DND-41 (cell line): ENCODE results near the gene NME1.
A peak's percentile ranks its signal among the peaks of the same experiment; 100 is the strongest.
"Not testable (repeated sequence)": the region's sequence is repeated elsewhere in the genome, so short reads cannot be mapped to it uniquely, and the experiment has no call there.

ENCODE experiments used
- ATAC-seq: fragments of 200-7000 bp; cut with Tn5 transposase; 3 replicates; pipeline ENCODE4 v1.9.1; 2021; ENCODE audit warnings: low read depth; ENCODE audit not compliant: insufficient read depth
- DNase-seq: peaks from one replicate; pipeline ENCODE4 v3.0.0-alpha.2; 2020
- H2AFZ ChIP-seq: 2 replicates; pipeline ENCODE4 v1.6.0; 2012; ENCODE audit warnings: low read depth, low read length
- H3K27ac ChIP-seq: 2 replicates; pipeline ENCODE4 v1.5.1; 2012; ENCODE audit warnings: low read length, inconsistent platforms
- H3K27me3 ChIP-seq: fragments of 200-600 bp; sonication (generic); 2 replicates; pipeline ENCODE4 v1.6.0; 2012; ENCODE audit warnings: low read length, mild to moderate bottlenecking, inconsistent platforms; ENCODE audit not compliant: insufficient read depth, poor library complexity
- H3K36me3 ChIP-seq: 2 replicates; pipeline ENCODE4 v1.5.1; 2012; ENCODE audit warnings: low read length, inconsistent platforms; ENCODE audit not compliant: insufficient read depth
- H3K4me1 ChIP-seq: 2 replicates; pipeline ENCODE4 v1.5.1; 2012; ENCODE audit warnings: mild to moderate bottlenecking, low read length; ENCODE audit not compliant: insufficient read depth
- H3K4me2 ChIP-seq: 2 replicates; pipeline ENCODE4 v1.6.0; 2012; ENCODE audit warnings: mild to moderate bottlenecking, moderate library complexity, low read length, inconsistent platforms; ENCODE audit not compliant: insufficient read depth
- H3K4me3 ChIP-seq, 2 experiments: fragments of 200-600 bp in 1 of 2; shearing (Covaris generic) in 1 of 2; 2 replicates each; pipeline ENCODE4 v1.5.1; 2012 to 2016; ENCODE audit warnings: inconsistent platforms in 2 of 2, low read length in 2 of 2, mild to moderate bottlenecking in 2 of 2, low read depth in 1 of 2, moderate library complexity in 1 of 2
- H3K79me2 ChIP-seq: 2 replicates; pipeline ENCODE4 v1.6.0; 2012; ENCODE audit warnings: low read length, inconsistent platforms; ENCODE audit not compliant: insufficient read depth
- H3K9ac ChIP-seq: 2 replicates; pipeline ENCODE4 v1.6.0; 2012; ENCODE audit warnings: low read depth, mild to moderate bottlenecking, inconsistent platforms, low read length, moderate library complexity
- H3K9me3 ChIP-seq: 2 replicates; pipeline ENCODE4 v1.5.1; 2012; ENCODE audit warnings: low read length, moderate library complexity, mild to moderate bottlenecking, inconsistent platforms; ENCODE audit not compliant: insufficient read depth, severe bottlenecking
- H4K20me1 ChIP-seq: 2 replicates; pipeline ENCODE4 v1.6.0; 2012; ENCODE audit warnings: low read length; ENCODE audit not compliant: insufficient read depth
- EZH2 ChIP-seq: IDR thresholded peaks from 3 replicates; pipeline ENCODE4 v1.6.1; 2012; ENCODE audit warnings: borderline replicate concordance, low read depth, mild to moderate bottlenecking, moderate library complexity, low read length, inconsistent platforms; ENCODE audit not compliant: severe bottlenecking
- TF ChIP-seq, protein P1 (sequence below): IDR thresholded peaks from 2 replicates; pipeline ENCODE4 v1.5.1; 2012; ENCODE audit warnings: borderline replicate concordance, low read length, moderate library complexity, mild to moderate bottlenecking; ENCODE audit not compliant: poor library complexity, severe bottlenecking; ENCODE audit errors: extremely low read depth

The NME1 gene

DNA sequence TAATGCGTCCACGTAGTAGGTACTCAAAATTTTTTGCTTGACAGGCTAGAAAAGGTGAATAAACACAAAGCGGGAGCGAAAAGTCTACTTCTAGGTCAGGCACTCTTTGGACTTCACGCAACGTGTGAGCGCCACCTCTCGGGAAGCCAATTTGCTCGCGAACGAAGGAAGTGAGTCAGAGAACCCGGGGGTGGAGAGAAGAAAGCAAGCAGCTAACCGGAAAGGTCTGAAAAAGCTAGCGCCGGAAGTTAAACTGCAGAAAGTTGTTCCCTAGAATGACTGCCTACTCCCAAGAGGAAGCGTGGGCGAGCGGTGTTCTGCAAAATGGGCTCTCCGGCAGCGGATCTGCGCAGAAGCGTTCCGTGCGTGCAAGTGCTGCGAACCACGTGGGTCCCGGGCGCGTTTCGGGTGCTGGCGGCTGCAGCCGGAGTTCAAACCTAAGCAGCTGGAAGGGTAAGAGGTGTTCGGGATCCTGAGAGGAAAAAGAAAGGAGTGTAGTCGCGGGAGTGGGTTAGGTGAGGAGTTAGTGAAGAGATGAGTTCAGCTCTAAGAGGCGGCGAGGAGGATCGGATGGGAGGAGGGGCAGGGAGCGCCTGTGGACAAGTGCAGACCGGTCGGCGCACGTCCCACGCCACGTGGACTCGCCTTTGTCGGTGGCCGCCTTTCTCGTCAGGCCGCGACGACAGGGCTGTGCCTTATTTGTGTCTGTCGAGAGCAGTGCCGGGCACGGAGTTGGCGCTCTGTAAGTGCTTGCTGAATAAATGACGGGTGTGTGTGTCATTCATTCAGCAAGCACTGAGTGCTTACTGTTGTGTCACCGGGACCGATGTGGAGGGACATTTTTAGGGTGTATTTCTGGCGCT, at the start of gene NME1:
TSS of gene NME1 (plus strand) at position 350 of the 863 bp plus-strand sequence. CDS start 2,096 bp downstream, outside the sequence.
- peak within 1 kb of the TSS; percentile 82 for H3K27ac ChIP-seq
- ATAC-seq = peak; percentile 95

GRCh38 chr17:51107778-51108177, 45.6 kb upstream of the NME1 start:
- Histone ChIP-seq H3K9ac (no peak overlapping the region), H3K27me3 (no peaks in the 10 kb centered on the region), H3K4me1 (no peaks in the 10 kb centered on the region), H2AFZ (no peak overlapping the region), H3K4me3 (no peak overlapping the region), H3K9me3 (no peaks in the 10 kb centered on the region), H3K27ac (no peak overlapping the region), H3K4me2 (no peak overlapping the region), H3K79me2 (peaks cover 90% of the 10 kb centered on the region), H3K36me3 (no peaks in the 10 kb centered on the region; the same call in 1 of the 2 replicates), H4K20me1 (peaks cover 22% of the 10 kb centered on the region)
- DNase-seq (no peak), ATAC-seq (no peak)
- TF ChIP-seq EZH2 = no peak
- TF ChIP-seq, protein P1, sequence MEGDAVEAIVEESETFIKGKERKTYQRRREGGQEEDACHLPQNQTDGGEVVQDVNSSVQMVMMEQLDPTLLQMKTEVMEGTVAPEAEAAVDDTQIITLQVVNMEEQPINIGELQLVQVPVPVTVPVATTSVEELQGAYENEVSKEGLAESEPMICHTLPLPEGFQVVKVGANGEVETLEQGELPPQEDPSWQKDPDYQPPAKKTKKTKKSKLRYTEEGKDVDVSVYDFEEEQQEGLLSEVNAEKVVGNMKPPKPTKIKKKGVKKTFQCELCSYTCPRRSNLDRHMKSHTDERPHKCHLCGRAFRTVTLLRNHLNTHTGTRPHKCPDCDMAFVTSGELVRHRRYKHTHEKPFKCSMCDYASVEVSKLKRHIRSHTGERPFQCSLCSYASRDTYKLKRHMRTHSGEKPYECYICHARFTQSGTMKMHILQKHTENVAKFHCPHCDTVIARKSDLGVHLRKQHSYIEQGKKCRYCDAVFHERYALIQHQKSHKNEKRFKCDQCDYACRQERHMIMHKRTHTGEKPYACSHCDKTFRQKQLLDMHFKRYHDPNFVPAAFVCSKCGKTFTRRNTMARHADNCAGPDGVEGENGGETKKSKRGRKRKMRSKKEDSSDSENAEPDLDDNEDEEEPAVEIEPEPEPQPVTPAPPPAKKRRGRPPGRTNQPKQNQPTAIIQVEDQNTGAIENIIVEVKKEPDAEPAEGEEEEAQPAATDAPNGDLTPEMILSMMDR = no peak

More for the DNA sequence above, at the start of gene NME1:
- Histone ChIP-seq H3K79me2 (peaks cover 51% of the 10 kb centered on the region), H4K20me1 (no peaks in the 10 kb centered on the region; the same call in 1 of the 2 replicates), H3K9ac (peak within 1 kb of the TSS; percentile 68), H3K27me3 (no peaks in the 10 kb centered on the region), H2AFZ (peak within 1 kb of the TSS; percentile 94), H3K36me3 (peaks cover 29% of the 10 kb centered on the region), H3K4me3 (peak within 1 kb of the TSS; percentile 46 to 86), H3K4me2 (peak within 1 kb of the TSS; percentile 80), H3K9me3 (no peaks in the 10 kb centered on the region), H3K4me1 (peaks cover 26% of the 10 kb centered on the region)
- peak; percentile 98 for DNase-seq
- TF ChIP-seq, protein P1 = peak; percentile 93
- no peak for TF ChIP-seq EZH2

GRCh38 chr17:51112303-51113222, 40.8 kb upstream of the NME1 start:
- H4K20me1 ChIP-seq = peaks cover 23% of the 10 kb centered on the region; the same call in 1 of the 2 replicates
- H3K27me3 ChIP-seq, H3K4me1 ChIP-seq, H2AFZ ChIP-seq, ATAC-seq, H3K4me3 ChIP-seq, H3K9ac ChIP-seq, DNase-seq, H3K4me2 ChIP-seq, H3K9me3 ChIP-seq, H3K27ac ChIP-seq, H3K36me3 ChIP-seq: not testable (repeated sequence)
- H3K79me2 ChIP-seq = peaks cover 97% of the 10 kb centered on the region

GRCh38 chr17:51115179-51115578, 38.2 kb upstream of the NME1 start:
- H3K4me3 ChIP-seq = no peak overlapping the region
- no peak for TF ChIP-seq EZH2
- TF ChIP-seq, protein P1 = no peak
- ATAC-seq = no peak

More at GRCh38 chr17:51115179-51115578, 38.2 kb upstream of the NME1 start:
- Histone ChIP-seq H3K4me1 (peaks cover 18% of the 10 kb centered on the region), H2AFZ (no peak overlapping the region), H3K4me2 (no peak overlapping the region), H3K9ac (no peak overlapping the region), H4K20me1 (peaks cover 38% of the 10 kb centered on the region), H3K36me3 (peaks cover 10% of the 10 kb centered on the region), H3K27me3 (no peaks in the 10 kb centered on the region), H3K79me2 (peaks cover 99% of the 10 kb centered on the region), H3K27ac (no peak overlapping the region), H3K9me3 (no peaks in the 10 kb centered on the region)
- DNase-seq = no peak
